ENCODE data around the gene WDFY2.
"Not testable (repeated sequence)": the region's sequence is repeated elsewhere in the genome, so short reads cannot be mapped to it uniquely, and the experiment has no call there.

WDFY2 gene

GRCh38 chr13:51583875-51584730 is at the start of gene WDFY2:
TSS of gene WDFY2 (plus strand) at chr13:51584462. CDS start at chr13:51584688, 226 bp downstream.
- Histone ChIP-seq H3K4me3 (ENCODE audit: low read depth in 1 of 2, low read length in 2 of 2) (peak within 1 kb of the TSS; percentile 92 to 98), H3K9ac (ENCODE audit: low read length) (peak within 1 kb of the TSS; percentile 69), H3K36me3 (ENCODE audit: insufficient read depth, low read length) (no peaks in the 10 kb centered on the region), H3K27ac (ENCODE audit: low read depth, low read length) (peak within 1 kb of the TSS; percentile 95), H3K4me1 (ENCODE audit: insufficient read depth, low read length) (peaks cover 17% of the 10 kb centered on the region), H3K9me3 (ENCODE audit: low read length) (no peaks in the 10 kb centered on the region), H3K27me3 (ENCODE audit: control insufficient read depth in 1 of 2, insufficient read depth in 2 of 2, low read length in 2 of 2) (no peaks in the 10 kb centered on the region)

- H3K4me3 ChIP-seq (ENCODE audit: low read depth in 1 of 2, low read length in 2 of 2): no peak overlapping the region
- H3K9ac ChIP-seq (ENCODE audit: low read length): no peak overlapping the region
- peak overlapping the region; percentile 12 for H3K27ac ChIP-seq (ENCODE audit: low read depth, low read length)
Observed at GRCh38 chr13:51538591-51539179, 45.6 kb upstream of the WDFY2 start.

GRCh38 chr13:51539887-51540286 is 44.4 kb upstream of the WDFY2 start:
- Histone ChIP-seq H3K27me3 (ENCODE audit: control insufficient read depth in 1 of 2, insufficient read depth in 2 of 2, low read length in 2 of 2) (no peaks in the 10 kb centered on the region), H3K4me1 (ENCODE audit: insufficient read depth, low read length) (peaks cover 33% of the 10 kb centered on the region), H3K9ac (ENCODE audit: low read length) (no peak overlapping the region), H3K36me3 (ENCODE audit: insufficient read depth, low read length) (no peaks in the 10 kb centered on the region), H3K4me3 (ENCODE audit: low read depth in 1 of 2, low read length in 2 of 2) (no peak overlapping the region), H3K9me3 (ENCODE audit: low read length) (no peaks in the 10 kb centered on the region), H3K27ac (ENCODE audit: low read depth, low read length) (no peak overlapping the region)

More at GRCh38 chr13:51538591-51539179, 45.6 kb upstream of the WDFY2 start:
- Histone ChIP-seq H3K27me3 (ENCODE audit: control insufficient read depth in 1 of 2, insufficient read depth in 2 of 2, low read length in 2 of 2) (no peaks in the 10 kb centered on the region), H3K4me1 (ENCODE audit: insufficient read depth, low read length) (peaks cover 33% of the 10 kb centered on the region), H3K9me3 (ENCODE audit: low read length) (no peaks in the 10 kb centered on the region), H3K36me3 (ENCODE audit: insufficient read depth, low read length) (no peaks in the 10 kb centered on the region)

- H3K27ac ChIP-seq (ENCODE audit: low read depth, low read length): peak overlapping the region; percentile 12
- no peaks in the 10 kb centered on the region for H3K36me3 ChIP-seq (ENCODE audit: insufficient read depth, low read length)
- H3K9me3 ChIP-seq (ENCODE audit: low read length): no peaks in the 10 kb centered on the region
- no peaks in the 10 kb centered on the region for H3K27me3 ChIP-seq (ENCODE audit: control insufficient read depth in 1 of 2, insufficient read depth in 2 of 2, low read length in 2 of 2)
- H3K9ac ChIP-seq (ENCODE audit: low read length): no peak overlapping the region
- no peak overlapping the region for H3K4me3 ChIP-seq (ENCODE audit: low read depth in 1 of 2, low read length in 2 of 2)
- H3K4me1 ChIP-seq (ENCODE audit: insufficient read depth, low read length): peaks cover 33% of the 10 kb centered on the region
Observed at GRCh38 chr13:51541037-51541436, 43.2 kb upstream of the WDFY2 start.

GRCh38 chr13:51541809-51542258 is 42.4 kb upstream of the WDFY2 start:
- H3K4me3 ChIP-seq (ENCODE audit: low read depth in 1 of 2, low read length in 2 of 2): peak overlapping the region in 1 of 2 donors; percentile 1
- H3K9ac ChIP-seq (ENCODE audit: low read length): no peak overlapping the region
- no peaks in the 10 kb centered on the region for H3K27me3 ChIP-seq (ENCODE audit: control insufficient read depth in 1 of 2, insufficient read depth in 2 of 2, low read length in 2 of 2)
- peaks cover 33% of the 10 kb centered on the region for H3K4me1 ChIP-seq (ENCODE audit: insufficient read depth, low read length)
- no peaks in the 10 kb centered on the region for H3K36me3 ChIP-seq (ENCODE audit: insufficient read depth, low read length)
- H3K27ac ChIP-seq (ENCODE audit: low read depth, low read length): no peak overlapping the region
- no peaks in the 10 kb centered on the region for H3K9me3 ChIP-seq (ENCODE audit: low read length)

- no peak overlapping the region for H3K9ac ChIP-seq (ENCODE audit: low read length)
- H3K4me1 ChIP-seq (ENCODE audit: insufficient read depth, low read length): peaks cover 33% of the 10 kb centered on the region
- peak overlapping the region; percentile 19 for H3K27ac ChIP-seq (ENCODE audit: low read depth, low read length)
- no peaks in the 10 kb centered on the region for H3K9me3 ChIP-seq (ENCODE audit: low read length)
- H3K27me3 ChIP-seq (ENCODE audit: control insufficient read depth in 1 of 2, insufficient read depth in 2 of 2, low read length in 2 of 2): no peaks in the 10 kb centered on the region
- H3K36me3 ChIP-seq (ENCODE audit: insufficient read depth, low read length): no peaks in the 10 kb centered on the region
- peak overlapping the region in 1 of 2 donors; percentile 1 for H3K4me3 ChIP-seq (ENCODE audit: low read depth in 1 of 2, low read length in 2 of 2)
Observed at GRCh38 chr13:51542346-51543242, 41.7 kb upstream of the WDFY2 start.

GRCh38 chr13:51545446-51545845 is 38.8 kb upstream of the WDFY2 start:
- H3K9me3 ChIP-seq (ENCODE audit: low read length); H3K27me3 ChIP-seq (ENCODE audit: control insufficient read depth in 1 of 2, insufficient read depth in 2 of 2, low read length in 2 of 2); H3K4me3 ChIP-seq (ENCODE audit: low read depth in 1 of 2, low read length in 2 of 2); H3K9ac ChIP-seq (ENCODE audit: low read length); H3K36me3 ChIP-seq (ENCODE audit: insufficient read depth, low read length); H3K27ac ChIP-seq (ENCODE audit: low read depth, low read length): not testable (repeated sequence)
- peaks cover 24% of the 10 kb centered on the region for H3K4me1 ChIP-seq (ENCODE audit: insufficient read depth, low read length)

GRCh38 chr13:51547425-51548176 is 36.7 kb upstream of the WDFY2 start:
- no peak overlapping the region for H3K9ac ChIP-seq (ENCODE audit: low read length)

GRCh38 chr13:51549050-51549449 is 35.2 kb upstream of the WDFY2 start:
- Histone ChIP-seq H3K36me3 (ENCODE audit: insufficient read depth, low read length) (no peaks in the 10 kb centered on the region), H3K9ac (ENCODE audit: low read length) (no peak overlapping the region), H3K27ac (ENCODE audit: low read depth, low read length) (no peak overlapping the region), H3K27me3 (ENCODE audit: control insufficient read depth in 1 of 2, insufficient read depth in 2 of 2, low read length in 2 of 2) (no peaks in the 10 kb centered on the region), H3K4me3 (ENCODE audit: low read depth in 1 of 2, low read length in 2 of 2) (no peak overlapping the region), H3K4me1 (ENCODE audit: insufficient read depth, low read length) (no peaks in the 10 kb centered on the region), H3K9me3 (ENCODE audit: low read length) (no peaks in the 10 kb centered on the region)

More at GRCh38 chr13:51547425-51548176, 36.7 kb upstream of the WDFY2 start:
- no peak overlapping the region for H3K27ac ChIP-seq (ENCODE audit: low read depth, low read length)
- peaks cover 5% of the 10 kb centered on the region for H3K4me1 ChIP-seq (ENCODE audit: insufficient read depth, low read length)
- H3K27me3 ChIP-seq (ENCODE audit: control insufficient read depth in 1 of 2, insufficient read depth in 2 of 2, low read length in 2 of 2): no peaks in the 10 kb centered on the region
- H3K4me3 ChIP-seq (ENCODE audit: low read depth in 1 of 2, low read length in 2 of 2): no peak overlapping the region
- no peaks in the 10 kb centered on the region for H3K9me3 ChIP-seq (ENCODE audit: low read length)
- H3K36me3 ChIP-seq (ENCODE audit: insufficient read depth, low read length): no peaks in the 10 kb centered on the region

- no peaks in the 10 kb centered on the region for H3K36me3 ChIP-seq (ENCODE audit: insufficient read depth, low read length)
- H3K4me1 ChIP-seq (ENCODE audit: insufficient read depth, low read length): no peaks in the 10 kb centered on the region
- no peaks in the 10 kb centered on the region for H3K9me3 ChIP-seq (ENCODE audit: low read length)
- H3K4me3 ChIP-seq (ENCODE audit: low read depth in 1 of 2, low read length in 2 of 2): no peak overlapping the region
- H3K27me3 ChIP-seq (ENCODE audit: control insufficient read depth in 1 of 2, insufficient read depth in 2 of 2, low read length in 2 of 2): no peaks in the 10 kb centered on the region
- H3K9ac ChIP-seq (ENCODE audit: low read length): no peak overlapping the region
- no peak overlapping the region for H3K27ac ChIP-seq (ENCODE audit: low read depth, low read length)
Observed at GRCh38 chr13:51549593-51549992, 34.7 kb upstream of the WDFY2 start.
